Measurements from ENCODE around the gene B4GALT6.

- TF ChIP-seq CTCF (IDR thresholded peaks at IDR 0.05 in 2 of 3, conservative IDR thresholded peaks at IDR 0.05 in 1 of 3; ENCODE audit: borderline replicate concordance in 1 of 3, insufficient read depth in 1 of 3, low read depth in 2 of 3, low read length in 2 of 3) (no peak), POLR2AphosphoS5 (IDR thresholded peaks at IDR 0.05; ENCODE audit: low read depth, low read length) (no peak), POLR2A (IDR thresholded peaks at IDR 0.05; ENCODE audit: borderline replicate concordance, extremely low read depth, insufficient read depth, insufficient read length) (no peak), CEBPB (IDR thresholded peaks at IDR 0.05; ENCODE audit: low read depth) (no peak), EGR1 (IDR thresholded peaks at IDR 0.05; ENCODE audit: low read depth) (no peak), ZNF274 (IDR thresholded peaks at IDR 0.05; ENCODE audit: low read depth, low read length) (no peak), EZH2 (IDR thresholded peaks at IDR 0.05) (no peak)
Measured at GRCh38 chr18:31659576-31660177, 24.7 kb downstream of the B4GALT6 start.
